DMS153 treated with DMSO at 0.1 percent for 48 hours (cell line): Measurements from ENCODE around the gene CACNG4.
"Not testable (repeated sequence)": the region's sequence is repeated elsewhere in the genome, so short reads cannot be mapped to it uniquely, and the experiment has no call there.

Experiments used
- DNase-seq: peaks from one replicate; lab custom pipeline; 2025; ENCODE audit not compliant: unreplicated experiment; lab: John Stamatoyannopoulos, UW

CACNG4 gene

DNA sequence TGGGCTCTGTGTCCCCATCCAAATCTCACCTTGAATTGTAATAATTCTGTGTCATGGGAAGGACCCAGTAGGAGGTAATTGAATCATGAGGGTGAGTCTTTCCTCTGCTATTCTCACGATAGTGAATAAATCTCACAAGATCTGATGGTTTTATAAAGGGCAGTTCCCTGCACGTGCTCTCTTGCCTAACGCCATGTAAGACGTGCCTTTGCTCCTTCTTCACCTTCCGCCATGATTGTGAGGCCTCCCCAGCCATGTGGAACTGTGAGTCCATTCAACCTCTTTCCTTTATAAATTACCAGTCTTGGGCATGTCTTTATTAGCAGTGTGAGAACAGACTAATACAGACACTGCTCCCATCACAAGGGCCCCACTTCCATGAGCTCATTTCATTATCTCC is 76.6 kb downstream of the CACNG4 start:
- not testable (repeated sequence) for DNase-seq

DNA sequence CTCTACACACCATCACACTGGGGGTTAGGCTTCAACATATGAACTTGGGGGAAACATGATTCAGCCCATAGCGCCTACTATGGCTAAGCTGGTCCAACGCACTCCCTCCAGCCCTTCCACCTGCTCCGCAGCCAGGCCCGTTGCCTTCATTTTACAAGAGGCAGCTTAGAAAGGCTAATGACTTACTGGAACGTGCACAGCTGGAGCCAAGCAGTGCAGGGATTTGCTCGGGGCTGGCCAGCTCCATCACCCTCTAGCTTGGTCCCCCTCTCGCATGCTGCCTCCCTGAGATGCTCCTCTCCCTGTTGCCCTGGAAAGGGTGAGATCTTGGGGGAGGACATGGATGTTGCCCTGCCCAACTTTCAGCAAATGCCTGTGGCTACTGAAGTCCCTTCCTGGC is 77.0 kb downstream of the CACNG4 start:
- no peak for DNase-seq

DNA sequence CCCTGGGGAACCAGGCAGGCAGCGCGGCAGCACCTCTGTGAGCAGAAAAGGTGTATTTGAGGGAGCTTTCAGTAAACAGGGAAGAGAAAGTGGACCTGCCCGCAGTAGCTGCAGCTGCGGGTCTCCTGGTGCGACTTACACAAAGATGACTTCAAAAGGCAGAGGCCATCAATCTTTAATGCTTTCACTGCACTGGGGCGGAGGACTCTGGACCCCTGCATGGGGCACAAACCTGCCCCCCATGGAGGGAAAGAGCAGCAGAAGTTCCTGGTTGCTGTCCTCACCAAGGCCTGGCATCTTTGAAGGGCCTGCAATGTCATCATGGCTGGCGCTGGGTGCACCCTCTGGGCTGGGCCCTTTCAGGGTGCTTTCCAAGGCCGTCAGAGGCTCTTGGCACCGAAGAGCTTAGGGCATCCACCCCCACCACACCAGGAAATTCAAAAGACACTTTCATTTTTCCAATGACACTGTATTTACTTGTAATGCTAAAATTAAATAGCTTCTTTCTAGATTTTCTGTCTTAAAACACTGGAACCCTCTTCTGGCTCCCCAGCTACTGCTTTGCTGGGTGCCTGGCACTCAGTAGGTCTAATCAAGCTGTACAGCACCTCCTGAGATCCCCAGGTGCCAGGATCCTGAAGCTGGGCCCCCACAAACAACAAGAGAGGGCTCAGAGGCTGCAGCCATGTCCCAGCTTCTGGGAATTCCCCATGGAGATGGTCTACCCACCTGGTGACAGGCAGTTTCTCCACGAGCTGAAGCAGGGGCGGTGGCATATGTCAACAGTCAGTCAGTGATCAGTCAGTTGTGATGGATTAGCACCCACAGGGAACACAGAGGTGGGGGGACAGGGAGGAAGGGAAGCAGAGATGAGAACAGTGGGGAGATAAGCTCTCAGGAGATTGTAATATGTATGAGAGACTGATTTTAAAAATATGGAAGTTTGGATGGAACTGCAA is 77.7 kb downstream of the CACNG4 start:
- no peak for DNase-seq

- no peak for DNase-seq
Observed at GRCh38 chr17:67043283-67043682, 78.8 kb downstream of the CACNG4 start.

GRCh38 chr17:67044016-67044772 is 79.7 kb downstream of the CACNG4 start, which contains the start of gene CACNG1:
Gene CACNG1 (plus strand): TSS chr17:67044554. CDS start chr17:67044661, 107 bp downstream.
- no peak for DNase-seq

DNA sequence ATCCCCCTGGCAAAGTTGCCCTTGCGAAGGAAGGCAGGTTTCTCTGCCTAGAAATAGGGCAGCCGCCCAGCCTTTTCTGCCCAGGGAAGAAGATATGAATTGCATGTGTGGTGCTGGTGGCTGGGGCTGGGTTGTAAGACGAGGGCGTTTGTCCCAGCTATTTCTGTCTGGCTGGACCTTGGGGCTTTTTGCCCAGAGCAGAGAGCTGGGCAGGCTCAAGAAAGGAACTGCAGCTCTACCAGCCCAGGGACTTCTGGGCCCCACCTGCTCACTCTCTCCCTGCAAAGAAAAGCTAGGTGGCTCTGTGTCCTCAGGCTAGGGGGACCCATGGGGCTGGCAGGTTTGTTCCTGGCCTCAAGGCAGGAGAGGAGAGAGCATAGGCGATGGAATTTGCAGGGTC is 80.4 kb downstream of the CACNG4 start:
- DNase-seq, result no peak

- DNase-seq, result no peak
Observed at GRCh38 chr17:67046398-67046797, 81.9 kb downstream of the CACNG4 start.

DNA sequence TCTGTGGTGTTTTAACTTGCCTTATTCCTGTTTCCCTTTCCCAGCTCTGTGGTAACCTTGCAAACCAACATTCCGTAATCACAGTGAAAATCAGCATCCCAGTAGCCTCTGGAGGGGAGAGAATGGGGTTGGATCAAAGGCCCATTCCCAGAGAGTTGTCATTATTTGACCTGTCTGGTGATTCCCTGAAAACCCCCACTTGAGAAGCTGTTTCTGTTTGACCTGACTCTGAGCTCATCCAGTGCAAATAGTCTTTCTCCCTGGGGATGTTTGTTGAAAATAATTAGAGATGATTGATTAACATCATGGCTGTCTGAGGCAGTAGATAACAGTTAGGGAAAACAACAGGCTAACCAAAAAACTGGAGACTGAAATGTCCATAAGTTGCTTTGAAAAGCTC is 82.9 kb downstream of the CACNG4 start:
- DNase-seq, result no peak

GRCh38 chr17:67049025-67049739 is 84.7 kb downstream of the CACNG4 start:
- no peak for DNase-seq

DNA sequence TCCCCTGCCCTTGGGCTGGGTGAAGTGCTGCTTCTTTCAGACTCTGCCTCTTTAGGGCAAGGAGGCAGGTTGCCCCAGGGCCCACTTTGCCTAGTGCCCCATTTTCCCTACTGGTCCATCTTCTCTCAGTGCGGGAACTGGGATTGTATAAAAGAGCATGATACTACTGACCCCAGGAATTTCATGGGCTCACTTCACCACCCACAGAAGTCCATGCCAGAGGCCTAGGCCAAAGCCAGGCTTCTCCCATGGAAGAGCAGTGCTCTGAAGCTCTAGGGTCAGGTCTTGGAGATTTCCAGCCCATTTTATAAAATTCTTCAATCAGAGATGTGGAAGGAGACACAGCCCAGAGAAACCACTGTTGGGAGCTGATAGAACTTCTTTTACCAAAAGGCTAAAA is 85.6 kb downstream of the CACNG4 start:
- DNase-seq, result no peak

DNA sequence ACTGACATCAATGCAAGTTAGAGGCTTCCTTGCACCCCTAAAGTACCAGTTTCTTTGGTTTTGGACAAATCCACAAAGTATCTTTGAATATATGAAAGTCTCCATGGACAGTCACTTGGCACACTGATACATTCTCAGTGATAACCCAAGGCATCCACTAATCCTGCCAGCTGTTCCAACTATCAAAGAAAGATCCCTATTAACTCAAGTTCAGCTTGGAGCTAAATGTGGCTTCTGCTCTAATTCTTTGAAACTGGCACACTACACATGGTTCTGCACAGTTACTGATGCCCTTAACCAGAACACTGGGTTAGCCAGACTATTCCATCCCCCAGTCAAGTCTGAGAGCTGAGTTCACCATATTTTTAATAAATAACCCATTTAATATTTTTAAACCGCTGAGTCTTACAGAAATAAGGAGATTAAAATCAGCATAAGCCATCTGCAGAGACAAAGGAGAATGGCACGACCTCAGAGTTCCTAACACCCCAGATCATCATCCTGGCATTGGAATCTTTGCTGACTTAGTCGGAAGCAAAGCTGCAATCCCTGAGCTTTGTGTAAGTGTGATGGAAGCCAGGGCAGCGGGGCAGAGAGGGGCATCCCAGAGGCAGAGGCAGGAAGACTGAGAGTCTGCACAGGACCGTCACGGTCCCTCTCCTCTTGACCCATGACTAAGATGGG is 86.1 kb downstream of the CACNG4 start:
- DNase-seq, result no peak

- DNase-seq, result no peak
Observed at GRCh38 chr17:67051155-67051538, 86.6 kb downstream of the CACNG4 start.

- DNase-seq, result no peak
Observed at GRCh38 chr17:67051837-67052236, 87.3 kb downstream of the CACNG4 start.

DNA sequence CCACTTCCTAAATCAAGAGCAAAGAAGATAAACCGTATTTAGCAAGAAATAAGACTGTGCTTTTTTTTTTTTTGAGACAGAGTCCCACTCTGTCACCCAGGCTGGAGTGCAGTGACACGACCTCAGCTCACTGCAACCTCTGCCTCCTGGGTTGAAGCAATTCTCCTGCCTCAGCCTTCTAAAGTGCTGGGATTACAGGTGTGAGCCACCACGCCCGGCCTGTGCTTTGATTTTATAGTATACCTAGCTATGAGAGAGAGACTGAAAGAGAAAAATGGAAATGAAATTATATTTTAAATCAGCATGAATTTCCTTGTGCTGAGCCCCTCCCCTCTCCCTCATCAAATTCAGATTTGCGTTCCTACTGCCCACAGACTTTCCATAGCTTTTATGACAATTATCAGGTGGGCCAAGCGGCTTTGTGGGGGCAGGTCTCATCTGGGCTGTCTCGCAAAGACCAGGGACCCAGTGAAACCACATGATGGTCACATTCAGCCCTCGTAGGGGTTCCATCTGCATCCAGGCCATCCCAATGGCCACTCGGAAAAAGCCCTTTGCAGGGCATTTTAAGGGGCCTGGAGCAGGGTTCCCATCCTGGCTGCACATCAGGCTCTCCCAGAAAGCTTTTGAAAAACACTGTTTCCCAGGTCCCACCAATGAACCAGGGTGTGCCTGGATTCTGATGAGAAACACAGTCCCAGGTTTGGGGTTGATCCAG is 88.4 kb downstream of the CACNG4 start:
- no peak for DNase-seq

GRCh38 chr17:67053438-67054000 is 89.0 kb downstream of the CACNG4 start:
- no peak for DNase-seq

DNA sequence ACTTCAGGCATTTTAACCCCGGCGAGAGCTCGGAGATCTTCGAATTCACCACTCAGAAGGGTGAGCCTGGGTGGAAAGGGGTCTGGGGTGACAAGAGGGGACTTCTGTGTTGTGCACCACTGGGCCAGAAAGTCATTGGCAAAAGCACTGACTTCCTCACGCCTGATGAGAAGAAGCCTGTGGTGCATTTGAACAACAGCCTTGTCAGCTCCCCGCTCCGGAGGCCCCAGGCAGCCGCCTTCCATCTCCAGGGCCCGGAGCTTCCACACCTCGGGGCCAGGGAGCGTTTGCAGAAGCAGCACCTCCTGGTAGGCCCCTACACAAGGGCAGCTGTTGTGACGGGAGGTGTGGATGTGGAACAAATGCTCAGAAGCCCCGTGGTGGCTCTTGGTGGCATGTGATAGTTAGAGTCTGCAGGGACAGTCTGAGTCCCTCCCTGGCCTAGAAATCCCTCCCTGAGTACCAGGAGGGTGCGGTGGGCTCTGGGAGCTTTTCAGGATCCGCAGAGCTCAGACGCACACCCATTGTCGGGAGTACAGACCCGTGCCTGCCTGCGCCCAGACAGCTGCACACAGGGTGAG is 89.6 kb downstream of the CACNG4 start:
- no peak for DNase-seq

GRCh38 chr17:67054608-67055007 is 90.1 kb downstream of the CACNG4 start:
- DNase-seq, result no peak

DNA sequence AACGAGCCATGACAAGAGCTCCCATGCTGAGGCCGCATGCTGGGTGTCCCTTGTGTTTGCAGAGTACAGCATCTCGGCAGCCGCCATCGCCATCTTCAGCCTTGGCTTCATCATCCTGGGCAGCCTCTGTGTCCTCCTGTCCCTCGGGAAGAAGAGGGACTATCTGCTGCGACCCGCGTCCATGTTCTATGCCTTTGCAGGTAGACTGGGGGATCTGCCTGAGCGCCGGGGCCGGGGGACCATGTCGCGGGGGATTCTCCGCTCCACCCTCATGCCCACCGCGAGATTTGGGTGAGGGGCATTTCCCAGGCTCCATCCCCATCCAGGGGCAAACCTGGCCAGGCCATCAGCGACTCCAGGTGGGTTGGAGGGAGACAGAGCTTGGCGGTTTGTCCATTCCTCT is 90.5 kb downstream of the CACNG4 start:
- DNase-seq, result no peak
